Stomach (tissue), 4 donors: Measurements from ENCODE around the gene HSPB6.

ENCODE experiments used
- EP300 ChIP-seq: sonication (generic); formaldehyde crosslinking; IDR thresholded peaks from one replicate; pipeline ENCODE4 v1.6.1; 2017; ENCODE audit warnings: antibody characterized with exemption
- TF ChIP-seq, protein P1 (sequence below), 7 experiments: fragments of 450-650 bp in 4 of 7; fragments of 200-600 bp in 3 of 7; sonication (generic) in 3 of 7; IDR thresholded peaks; one replicate each; pipeline ENCODE4 v1.5.1; 2016 to 2019; ENCODE audit warnings: antibody characterized with exemption in 7 of 7, control low read depth in 2 of 7, mild to moderate bottlenecking in 1 of 7

- TF ChIP-seq, protein P1, sequence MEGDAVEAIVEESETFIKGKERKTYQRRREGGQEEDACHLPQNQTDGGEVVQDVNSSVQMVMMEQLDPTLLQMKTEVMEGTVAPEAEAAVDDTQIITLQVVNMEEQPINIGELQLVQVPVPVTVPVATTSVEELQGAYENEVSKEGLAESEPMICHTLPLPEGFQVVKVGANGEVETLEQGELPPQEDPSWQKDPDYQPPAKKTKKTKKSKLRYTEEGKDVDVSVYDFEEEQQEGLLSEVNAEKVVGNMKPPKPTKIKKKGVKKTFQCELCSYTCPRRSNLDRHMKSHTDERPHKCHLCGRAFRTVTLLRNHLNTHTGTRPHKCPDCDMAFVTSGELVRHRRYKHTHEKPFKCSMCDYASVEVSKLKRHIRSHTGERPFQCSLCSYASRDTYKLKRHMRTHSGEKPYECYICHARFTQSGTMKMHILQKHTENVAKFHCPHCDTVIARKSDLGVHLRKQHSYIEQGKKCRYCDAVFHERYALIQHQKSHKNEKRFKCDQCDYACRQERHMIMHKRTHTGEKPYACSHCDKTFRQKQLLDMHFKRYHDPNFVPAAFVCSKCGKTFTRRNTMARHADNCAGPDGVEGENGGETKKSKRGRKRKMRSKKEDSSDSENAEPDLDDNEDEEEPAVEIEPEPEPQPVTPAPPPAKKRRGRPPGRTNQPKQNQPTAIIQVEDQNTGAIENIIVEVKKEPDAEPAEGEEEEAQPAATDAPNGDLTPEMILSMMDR (IDR thresholded peaks at IDR 0.05), result no peak
- TF ChIP-seq EP300, result no peak
These were observed 21.9 kb downstream of the HSPB6 start for GRCh38 chr19:35734889-35735288.
